GM23338 (cell line): Measurements from ENCODE around the gene HTT. TPM values are rescaled to one million over a fixed set of nuclear protein-coding genes. Genes with fewer than 3 reads are reported as not detected.
A peak's percentile ranks its signal among the peaks of the same experiment; 100 is the strongest.

ENCODE experiments used
- ATAC-seq: fragments of 200-7000 bp; cut with Tn5 transposase; 3 replicates; pipeline ENCODE4 v1.9.1; 2020
- DNase-seq: peaks from one replicate; pipeline ENCODE4 v3.0.0-alpha.2; 2015; ENCODE audit warnings: low spot score
- H2AFZ ChIP-seq: fragments of 200-600 bp; sonication (generic); 2 replicates; pipeline ENCODE4 v1.8.0; 2016; ENCODE audit warnings: antibody characterized with exemption, mild to moderate bottlenecking, moderate library complexity
- H3F3A ChIP-seq: fragments of 200-600 bp; sonication (generic); replicated peaks from 2 replicates; pipeline ENCODE4 v1.8.0; 2017; ENCODE audit warnings: antibody characterized with exemption, mixed run types, low read depth
- H3K27ac ChIP-seq: fragments of 200-600 bp; sonication (generic); 2 replicates; pipeline ENCODE4 v1.6.1; 2016; ENCODE audit warnings: low read depth
- H3K27me3 ChIP-seq: fragments of 200-600 bp; sonication (generic); 2 replicates; pipeline ENCODE4 v1.8.0; 2016; ENCODE audit warnings: mild to moderate bottlenecking, mixed run types, moderate library complexity; ENCODE audit not compliant: insufficient read depth
- H3K36me3 ChIP-seq: fragments of 200-600 bp; sonication (generic); 2 replicates; pipeline ENCODE4 v1.8.0; 2016; ENCODE audit warnings: mild to moderate bottlenecking; ENCODE audit not compliant: insufficient read depth
- H3K4me1 ChIP-seq: fragments of 200-600 bp; sonication (generic); 2 replicates; pipeline ENCODE4 v1.8.0; 2016; ENCODE audit warnings: mild to moderate bottlenecking, moderate library complexity; ENCODE audit not compliant: insufficient read depth
- H3K4me2 ChIP-seq: fragments of 200-600 bp; sonication (generic); 2 replicates; pipeline ENCODE4 v1.7.1; 2017; ENCODE audit warnings: mixed run types
- H3K4me3 ChIP-seq: fragments of 200-600 bp; sonication (generic); 2 replicates; pipeline ENCODE4 v1.6.1; 2016; ENCODE audit warnings: mixed run types
- H3K79me2 ChIP-seq: fragments of 200-600 bp; sonication (generic); replicated peaks from 2 replicates; pipeline ENCODE4 v1.8.0; 2017; ENCODE audit warnings: mild to moderate bottlenecking; ENCODE audit not compliant: insufficient read depth
- H3K9me2 ChIP-seq: fragments of 200-600 bp; sonication (generic); 2 replicates; pipeline ENCODE4 v1.8.0; 2017; ENCODE audit not compliant: insufficient read depth
- H4K20me1 ChIP-seq: fragments of 200-600 bp; sonication (generic); replicated peaks from 2 replicates; pipeline ENCODE4 v1.8.0; 2017; ENCODE audit warnings: mild to moderate bottlenecking; ENCODE audit not compliant: insufficient read depth
- H3K27ac Mint-ChIP-seq: 2 replicates; pipeline ENCODE4 v1.8.0; 2020; ENCODE audit warnings: inconsistent platforms, mild to moderate bottlenecking, moderate library complexity, mixed read lengths
- H3K27me3 Mint-ChIP-seq: 3 replicates; pipeline ENCODE4 v1.8.0; 2022; ENCODE audit warnings: low read depth, mild to moderate bottlenecking, moderate library complexity, mixed read lengths, inconsistent platforms; ENCODE audit not compliant: insufficient read depth, poor library complexity
- H3K36me3 Mint-ChIP-seq: 3 replicates; pipeline ENCODE4 v1.8.0; 2021; ENCODE audit warnings: low read depth, mild to moderate bottlenecking, inconsistent platforms, moderate library complexity, mixed read lengths
- H3K4me1 Mint-ChIP-seq: 3 replicates; pipeline ENCODE4 v1.8.0; 2020; ENCODE audit warnings: mild to moderate bottlenecking, inconsistent platforms, mixed read lengths
- H3K4me3 Mint-ChIP-seq: 3 replicates; pipeline ENCODE4 v1.8.0; 2021; ENCODE audit warnings: moderate library complexity, mild to moderate bottlenecking, inconsistent platforms, mixed read lengths
- H3K9me3 Mint-ChIP-seq: 3 replicates; pipeline ENCODE4 v1.8.0; 2020; ENCODE audit warnings: moderate library complexity, mild to moderate bottlenecking, inconsistent platforms, mixed read lengths
- EZH2phosphoT487 ChIP-seq: fragments of 200-600 bp; sonication (generic); IDR thresholded peaks from one replicate; pipeline ENCODE4 v1.8.1; 2018; ENCODE audit warnings: antibody characterized with exemption; ENCODE audit not compliant: unreplicated experiment
- JUNB ChIP-seq: IDR thresholded peaks from one replicate; pipeline ENCODE4 v1.6.1; 2016; ENCODE audit warnings: antibody characterized with exemption; ENCODE audit not compliant: unreplicated experiment
- NANOG ChIP-seq: IDR thresholded peaks from 2 replicates; pipeline ENCODE4 v1.6.1; 2016; ENCODE audit warnings: antibody characterized with exemption, borderline replicate concordance
- POLR2AphosphoS5 ChIP-seq: IDR thresholded peaks from 2 replicates; pipeline ENCODE4 v1.6.1; 2016; ENCODE audit warnings: antibody characterized with exemption, low read depth
- ZNF114 ChIP-seq: fragments of 250-450 bp; sonication (Bioruptor Pico); IDR thresholded peaks from 2 replicates; pipeline ENCODE4 v1.5.0; 2020; ENCODE audit warnings: mild to moderate bottlenecking, moderate library complexity
- ZNF331 ChIP-seq: fragments of 250-450 bp; sonication (Bioruptor Pico); IDR thresholded peaks from 2 replicates; pipeline ENCODE4 v1.5.0; 2020; ENCODE audit warnings: low read depth, mild to moderate bottlenecking, moderate library complexity
- polyA plus RNA-seq: library from polyadenylated mRNA; unstranded; fragments of >200 nt; fragmentation: Nextera tagmentation; extraction: Ambion mirVana; gene quantifications from 2 replicates; pipeline ENCODE4 v1.2.1, GENCODE V29; 2016
- total RNA-seq: library from RNA; depleted of rRNA; stranded (reverse); fragments of >200 nt; shearing (Covaris generic); gene quantifications from 2 replicates; pipeline ENCODE4 v1.2.3, GENCODE V29; 2014
- TF ChIP-seq, protein P1 (sequence below), 2 experiments: fragments of 200-600 bp in 1 of 2; sonication (generic) in 1 of 2; conservative IDR thresholded peaks; 2 replicates each; pipeline versions ENCODE4 v1.5.1 to v1.6.1; 2016 to 2017; ENCODE audit warnings: antibody characterized with exemption in 2 of 2, low read depth in 2 of 2, mild to moderate bottlenecking in 2 of 2, moderate library complexity in 1 of 2
- TF ChIP-seq, protein P2 (sequence below): fragments of 250-450 bp; sonication (Bioruptor Pico); IDR thresholded peaks from 2 replicates; pipeline ENCODE4 v1.5.0; 2020; ENCODE audit warnings: mild to moderate bottlenecking, moderate library complexity
- TF ChIP-seq, protein P3 (sequence below): IDR thresholded peaks from 2 replicates; pipeline ENCODE4 v1.6.1; 2016; ENCODE audit warnings: antibody characterized with exemption
- TF ChIP-seq, protein P4 (sequence below): IDR thresholded peaks from one replicate; pipeline ENCODE4 v1.6.1; 2018; ENCODE audit warnings: antibody characterized with exemption; ENCODE audit not compliant: unreplicated experiment

HTT gene
- total and polyA plus RNA-seq, 2 experiments from 2014 or later = 26.6 to 67.7 TPM

DNA sequence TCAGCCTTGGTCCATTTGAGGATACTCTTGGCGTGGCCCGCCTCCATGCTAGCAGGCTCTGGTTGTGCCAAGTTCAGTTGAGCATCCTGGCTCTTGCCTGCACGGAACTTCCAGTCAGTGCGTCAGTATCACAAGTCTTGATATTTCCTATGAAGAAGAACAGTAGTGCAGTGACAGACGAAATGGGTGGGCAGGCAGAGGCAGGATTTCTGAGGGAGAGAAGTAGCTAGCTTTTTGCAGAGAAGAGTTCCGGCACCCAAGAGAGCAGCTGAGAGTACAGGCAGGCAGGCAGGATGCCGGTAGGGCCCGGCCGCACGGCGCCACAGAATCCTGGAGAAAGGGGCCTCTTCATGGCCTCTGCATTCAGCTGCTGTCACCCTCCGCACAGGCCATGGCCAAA, 118.3 kb downstream of the HTT start:
- ATAC-seq = no peak

More for the DNA sequence above, 118.3 kb downstream of the HTT start:
- Histone ChIP-seq H3K9me2 (no peaks in the 10 kb centered on the region), H2AFZ (no peak overlapping the region), H3K36me3 (peaks cover 18% of the 10 kb centered on the region), H3K4me3 (no peak overlapping the region), H3K27me3 (no peaks in the 10 kb centered on the region), H3K4me2 (no peak overlapping the region), H3K27ac (0 out of 2 replicates have a peak overlapping the region, but pooled peaks have one; percentile 9), H3F3A (no peaks in the 10 kb centered on the region), H3K79me2 (no peaks in the 10 kb centered on the region), H3K4me1 (no peaks in the 10 kb centered on the region), H4K20me1 (peaks cover 12% of the 10 kb centered on the region)
- Mint-ChIP-seq H3K4me3 (no peak overlapping the region), H3K27me3 (peaks cover 2% of the 10 kb centered on the region), H3K4me1 (peaks cover 2% of the 10 kb centered on the region; the same call in 1 of the 3 replicates), H3K9me3 (no peaks in the 10 kb centered on the region), H3K27ac (peak overlapping the region; percentile 34; the same call in 1 of the 2 replicates), H3K36me3 (peaks cover 38% of the 10 kb centered on the region)
- DNase-seq = no peak
- no peak for TF ChIP-seq POLR2AphosphoS5
- TF ChIP-seq, protein P1, sequence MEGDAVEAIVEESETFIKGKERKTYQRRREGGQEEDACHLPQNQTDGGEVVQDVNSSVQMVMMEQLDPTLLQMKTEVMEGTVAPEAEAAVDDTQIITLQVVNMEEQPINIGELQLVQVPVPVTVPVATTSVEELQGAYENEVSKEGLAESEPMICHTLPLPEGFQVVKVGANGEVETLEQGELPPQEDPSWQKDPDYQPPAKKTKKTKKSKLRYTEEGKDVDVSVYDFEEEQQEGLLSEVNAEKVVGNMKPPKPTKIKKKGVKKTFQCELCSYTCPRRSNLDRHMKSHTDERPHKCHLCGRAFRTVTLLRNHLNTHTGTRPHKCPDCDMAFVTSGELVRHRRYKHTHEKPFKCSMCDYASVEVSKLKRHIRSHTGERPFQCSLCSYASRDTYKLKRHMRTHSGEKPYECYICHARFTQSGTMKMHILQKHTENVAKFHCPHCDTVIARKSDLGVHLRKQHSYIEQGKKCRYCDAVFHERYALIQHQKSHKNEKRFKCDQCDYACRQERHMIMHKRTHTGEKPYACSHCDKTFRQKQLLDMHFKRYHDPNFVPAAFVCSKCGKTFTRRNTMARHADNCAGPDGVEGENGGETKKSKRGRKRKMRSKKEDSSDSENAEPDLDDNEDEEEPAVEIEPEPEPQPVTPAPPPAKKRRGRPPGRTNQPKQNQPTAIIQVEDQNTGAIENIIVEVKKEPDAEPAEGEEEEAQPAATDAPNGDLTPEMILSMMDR (conservative IDR thresholded peaks at IDR 0.05; ENCODE audit: low read depth in 2 of 2) = no peak
- TF ChIP-seq ZNF114 = no peak
- TF ChIP-seq JUNB = no peak
- TF ChIP-seq, protein P2, sequence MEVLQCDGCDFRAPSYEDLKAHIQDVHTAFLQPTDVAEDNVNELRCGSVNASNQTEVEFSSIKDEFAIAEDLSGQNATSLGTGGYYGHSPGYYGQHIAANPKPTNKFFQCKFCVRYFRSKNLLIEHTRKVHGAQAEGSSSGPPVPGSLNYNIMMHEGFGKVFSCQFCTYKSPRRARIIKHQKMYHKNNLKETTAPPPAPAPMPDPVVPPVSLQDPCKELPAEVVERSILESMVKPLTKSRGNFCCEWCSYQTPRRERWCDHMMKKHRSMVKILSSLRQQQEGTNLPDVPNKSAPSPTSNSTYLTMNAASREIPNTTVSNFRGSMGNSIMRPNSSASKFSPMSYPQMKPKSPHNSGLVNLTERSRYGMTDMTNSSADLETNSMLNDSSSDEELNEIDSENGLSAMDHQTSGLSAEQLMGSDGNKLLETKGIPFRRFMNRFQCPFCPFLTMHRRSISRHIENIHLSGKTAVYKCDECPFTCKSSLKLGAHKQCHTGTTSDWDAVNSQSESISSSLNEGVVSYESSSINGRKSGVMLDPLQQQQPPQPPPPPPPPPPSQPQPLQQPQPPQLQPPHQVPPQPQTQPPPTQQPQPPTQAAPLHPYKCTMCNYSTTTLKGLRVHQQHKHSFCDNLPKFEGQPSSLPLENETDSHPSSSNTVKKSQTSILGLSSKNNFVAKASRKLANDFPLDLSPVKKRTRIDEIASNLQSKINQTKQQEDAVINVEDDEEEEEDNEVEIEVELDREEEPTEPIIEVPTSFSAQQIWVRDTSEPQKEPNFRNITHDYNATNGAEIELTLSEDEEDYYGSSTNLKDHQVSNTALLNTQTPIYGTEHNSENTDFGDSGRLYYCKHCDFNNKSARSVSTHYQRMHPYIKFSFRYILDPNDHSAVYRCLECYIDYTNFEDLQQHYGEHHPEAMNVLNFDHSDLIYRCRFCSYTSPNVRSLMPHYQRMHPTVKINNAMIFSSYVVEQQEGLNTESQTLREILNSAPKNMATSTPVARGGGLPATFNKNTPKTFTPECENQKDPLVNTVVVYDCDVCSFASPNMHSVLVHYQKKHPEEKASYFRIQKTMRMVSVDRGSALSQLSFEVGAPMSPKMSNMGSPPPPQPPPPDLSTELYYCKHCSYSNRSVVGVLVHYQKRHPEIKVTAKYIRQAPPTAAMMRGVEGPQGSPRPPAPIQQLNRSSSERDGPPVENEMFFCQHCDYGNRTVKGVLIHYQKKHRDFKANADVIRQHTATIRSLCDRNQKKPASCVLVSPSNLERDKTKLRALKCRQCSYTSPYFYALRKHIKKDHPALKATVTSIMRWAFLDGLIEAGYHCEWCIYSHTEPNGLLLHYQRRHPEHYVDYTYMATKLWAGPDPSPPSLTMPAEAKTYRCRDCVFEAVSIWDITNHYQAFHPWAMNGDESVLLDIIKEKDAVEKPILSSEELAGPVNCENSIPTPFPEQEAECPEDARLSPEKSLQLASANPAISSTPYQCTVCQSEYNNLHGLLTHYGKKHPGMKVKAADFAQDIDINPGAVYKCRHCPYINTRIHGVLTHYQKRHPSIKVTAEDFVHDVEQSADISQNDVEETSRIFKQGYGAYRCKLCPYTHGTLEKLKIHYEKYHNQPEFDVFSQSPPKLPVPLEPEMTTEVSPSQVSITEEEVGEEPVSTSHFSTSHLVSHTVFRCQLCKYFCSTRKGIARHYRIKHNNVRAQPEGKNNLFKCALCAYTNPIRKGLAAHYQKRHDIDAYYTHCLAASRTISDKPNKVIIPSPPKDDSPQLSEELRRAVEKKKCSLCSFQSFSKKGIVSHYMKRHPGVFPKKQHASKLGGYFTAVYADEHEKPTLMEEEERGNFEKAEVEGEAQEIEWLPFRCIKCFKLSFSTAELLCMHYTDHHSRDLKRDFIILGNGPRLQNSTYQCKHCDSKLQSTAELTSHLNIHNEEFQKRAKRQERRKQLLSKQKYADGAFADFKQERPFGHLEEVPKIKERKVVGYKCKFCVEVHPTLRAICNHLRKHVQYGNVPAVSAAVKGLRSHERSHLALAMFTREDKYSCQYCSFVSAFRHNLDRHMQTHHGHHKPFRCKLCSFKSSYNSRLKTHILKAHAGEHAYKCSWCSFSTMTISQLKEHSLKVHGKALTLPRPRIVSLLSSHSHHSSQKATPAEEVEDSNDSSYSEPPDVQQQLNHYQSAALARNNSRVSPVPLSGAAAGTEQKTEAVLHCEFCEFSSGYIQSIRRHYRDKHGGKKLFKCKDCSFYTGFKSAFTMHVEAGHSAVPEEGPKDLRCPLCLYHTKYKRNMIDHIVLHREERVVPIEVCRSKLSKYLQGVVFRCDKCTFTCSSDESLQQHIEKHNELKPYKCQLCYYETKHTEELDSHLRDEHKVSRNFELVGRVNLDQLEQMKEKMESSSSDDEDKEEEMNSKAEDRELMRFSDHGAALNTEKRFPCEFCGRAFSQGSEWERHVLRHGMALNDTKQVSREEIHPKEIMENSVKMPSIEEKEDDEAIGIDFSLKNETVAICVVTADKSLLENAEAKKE = no peak
- TF ChIP-seq NANOG = no peak
- no peak for TF ChIP-seq ZNF331
- TF ChIP-seq, protein P3, sequence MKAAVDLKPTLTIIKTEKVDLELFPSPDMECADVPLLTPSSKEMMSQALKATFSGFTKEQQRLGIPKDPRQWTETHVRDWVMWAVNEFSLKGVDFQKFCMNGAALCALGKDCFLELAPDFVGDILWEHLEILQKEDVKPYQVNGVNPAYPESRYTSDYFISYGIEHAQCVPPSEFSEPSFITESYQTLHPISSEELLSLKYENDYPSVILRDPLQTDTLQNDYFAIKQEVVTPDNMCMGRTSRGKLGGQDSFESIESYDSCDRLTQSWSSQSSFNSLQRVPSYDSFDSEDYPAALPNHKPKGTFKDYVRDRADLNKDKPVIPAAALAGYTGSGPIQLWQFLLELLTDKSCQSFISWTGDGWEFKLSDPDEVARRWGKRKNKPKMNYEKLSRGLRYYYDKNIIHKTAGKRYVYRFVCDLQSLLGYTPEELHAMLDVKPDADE = no peak
- no peak for TF ChIP-seq EZH2phosphoT487
- TF ChIP-seq, protein P4, sequence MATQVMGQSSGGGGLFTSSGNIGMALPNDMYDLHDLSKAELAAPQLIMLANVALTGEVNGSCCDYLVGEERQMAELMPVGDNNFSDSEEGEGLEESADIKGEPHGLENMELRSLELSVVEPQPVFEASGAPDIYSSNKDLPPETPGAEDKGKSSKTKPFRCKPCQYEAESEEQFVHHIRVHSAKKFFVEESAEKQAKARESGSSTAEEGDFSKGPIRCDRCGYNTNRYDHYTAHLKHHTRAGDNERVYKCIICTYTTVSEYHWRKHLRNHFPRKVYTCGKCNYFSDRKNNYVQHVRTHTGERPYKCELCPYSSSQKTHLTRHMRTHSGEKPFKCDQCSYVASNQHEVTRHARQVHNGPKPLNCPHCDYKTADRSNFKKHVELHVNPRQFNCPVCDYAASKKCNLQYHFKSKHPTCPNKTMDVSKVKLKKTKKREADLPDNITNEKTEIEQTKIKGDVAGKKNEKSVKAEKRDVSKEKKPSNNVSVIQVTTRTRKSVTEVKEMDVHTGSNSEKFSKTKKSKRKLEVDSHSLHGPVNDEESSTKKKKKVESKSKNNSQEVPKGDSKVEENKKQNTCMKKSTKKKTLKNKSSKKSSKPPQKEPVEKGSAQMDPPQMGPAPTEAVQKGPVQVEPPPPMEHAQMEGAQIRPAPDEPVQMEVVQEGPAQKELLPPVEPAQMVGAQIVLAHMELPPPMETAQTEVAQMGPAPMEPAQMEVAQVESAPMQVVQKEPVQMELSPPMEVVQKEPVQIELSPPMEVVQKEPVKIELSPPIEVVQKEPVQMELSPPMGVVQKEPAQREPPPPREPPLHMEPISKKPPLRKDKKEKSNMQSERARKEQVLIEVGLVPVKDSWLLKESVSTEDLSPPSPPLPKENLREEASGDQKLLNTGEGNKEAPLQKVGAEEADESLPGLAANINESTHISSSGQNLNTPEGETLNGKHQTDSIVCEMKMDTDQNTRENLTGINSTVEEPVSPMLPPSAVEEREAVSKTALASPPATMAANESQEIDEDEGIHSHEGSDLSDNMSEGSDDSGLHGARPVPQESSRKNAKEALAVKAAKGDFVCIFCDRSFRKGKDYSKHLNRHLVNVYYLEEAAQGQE = no peak
